ENCODE results near the gene COL4A3. TPM values are rescaled to one million over a fixed set of nuclear protein-coding genes. Genes with fewer than 3 reads are reported as not detected.

COL4A3 gene
- total RNA-seq, 1 experiment from 2014 or later, result 0.15 TPM

GRCh38 chr2:227161947-227162346, 2.5 kb upstream of the COL4A3 start:
- Histone ChIP-seq H2BK15ac (ENCODE audit: low read depth, low read length) (no peak overlapping the region), H2AFZ (ENCODE audit: low read length) (no peak overlapping the region), H2BK5ac (ENCODE audit: insufficient read length, low read length) (no peak overlapping the region), H2AK5ac (ENCODE audit: insufficient read length, low read length) (no peak overlapping the region), H2BK120ac (ENCODE audit: low read depth, low read length, poor library complexity, severe bottlenecking) (no peak overlapping the region), H3K27me3 (ENCODE audit: insufficient read depth, low read length) (peaks cover 6% of the 10 kb centered on the region; the same call in 1 of the 2 replicates), H3K79me2 (ENCODE audit: insufficient read depth, low read length) (no peaks in the 10 kb centered on the region), H3K4me1 (ENCODE audit: insufficient read depth, low read length) (no peaks in the 10 kb centered on the region; the same call in 1 of the 2 replicates), H3K4ac (ENCODE audit: low read depth, low read length) (no peak overlapping the region), H3K56ac (ENCODE audit: insufficient read length, low read depth, low read length) (no peak overlapping the region), H3K27ac (ENCODE audit: insufficient read length, low read depth, low read length) (no peak overlapping the region), H3K23ac (ENCODE audit: insufficient read length, low read depth, low read length) (no peak overlapping the region), H4K91ac (ENCODE audit: insufficient read length, low read depth, low read length) (no peak overlapping the region), H2BK12ac (ENCODE audit: insufficient read length, low read depth, low read length) (no peak overlapping the region), H3K9ac (ENCODE audit: extremely low read depth, insufficient read length, low read length) (no peak overlapping the region), H3K18ac (ENCODE audit: insufficient read length, low read depth, low read length) (no peak overlapping the region), H3K79me1 (ENCODE audit: insufficient read depth, low read depth, low read length, poor library complexity, severe bottlenecking) (no peaks in the 10 kb centered on the region), H3K14ac (ENCODE audit: insufficient read depth, low read length) (no peak overlapping the region), H4K5ac (ENCODE audit: insufficient read length, low read depth, low read length) (no peak overlapping the region), H3K23me2 (ENCODE audit: insufficient read length, low read depth, low read length, poor library complexity, severe bottlenecking) (peaks cover 14% of the 10 kb centered on the region), H4K20me1 (ENCODE audit: control insufficient read depth, insufficient read depth, insufficient read length) (no peaks in the 10 kb centered on the region), H3K4me2 (ENCODE audit: insufficient read depth, insufficient read length, low read length) (no peak overlapping the region), H4K8ac (replicated peaks; ENCODE audit: insufficient read length, low read depth, low read length) (no peak overlapping the region), H3K9me3 (ENCODE audit: control insufficient read depth, low read depth, low read length) (no peaks in the 10 kb centered on the region), H3T11ph (ENCODE audit: low read length) (no peak overlapping the region), H2BK20ac (ENCODE audit: low read depth, low read length, poor library complexity, severe bottlenecking) (no peak overlapping the region)
- Mint-ChIP-seq H3K4me1 (peaks cover 10 to 19% of the 10 kb centered on the region in 2 experiments), H3K36me3 (ENCODE audit: insufficient read depth in 1 of 3, low read depth in 3 of 3) (no peaks in the 10 kb centered on the region; a peak in 1 of 7 replicates), H3K4me3 (no peak overlapping the region), H3K27ac (no peak overlapping the region), H3K27me3 (ENCODE audit: low read depth) (peaks cover 60% of the 10 kb centered on the region), H3K9me3 (no peaks in the 10 kb centered on the region; a peak in 1 of 5 replicates)
- DNase-seq, result no peak
- TF ChIP-seq CTCF (conservative IDR thresholded peaks at IDR 0.05), result no peak
